ENCODE results near the gene ADARB2.

DNA sequence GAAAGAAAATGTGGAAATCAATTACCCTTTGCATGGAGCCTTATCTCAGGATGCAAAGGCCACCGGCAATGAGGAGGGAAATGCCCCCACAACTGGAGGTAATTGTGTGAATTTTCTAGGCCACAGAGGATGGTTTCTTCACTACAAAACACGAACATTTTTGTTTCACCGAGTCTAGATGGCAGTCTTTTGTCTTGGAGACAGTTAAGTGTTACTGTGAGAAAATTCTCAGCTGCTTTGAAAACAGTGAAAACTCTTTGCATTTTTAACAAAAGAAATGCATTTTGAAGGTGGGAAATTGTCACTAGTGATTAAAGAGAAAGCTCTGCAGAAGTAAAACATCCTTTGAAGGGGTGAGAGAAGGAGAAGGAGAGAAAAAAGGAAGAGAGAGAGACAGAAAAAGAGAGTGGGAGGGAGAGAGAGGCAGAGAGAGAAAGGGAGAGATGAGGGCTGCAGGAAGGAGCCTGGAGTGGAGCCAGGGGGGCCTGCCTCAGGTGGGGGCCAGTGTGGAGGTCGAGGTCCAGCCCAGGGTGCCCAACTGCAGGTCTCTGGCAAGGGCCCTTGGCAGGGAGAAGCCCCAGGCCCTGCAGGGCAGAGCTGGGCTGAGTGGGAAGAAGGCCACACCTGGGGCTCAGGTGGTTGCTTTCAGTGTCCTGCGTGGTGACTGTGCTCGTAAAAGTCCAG is 261.4 kb downstream of the ADARB2 start:
- TF ChIP-seq CTCF (IDR thresholded peaks at IDR 0.05) = no peak
- TF ChIP-seq POLR2A (IDR thresholded peaks at IDR 0.05) = no peak
